GM10266 (cell line): Measurements from ENCODE around the gene NRXN3.

Source experiments
- DNase-seq: peaks from one replicate; pipeline ENCODE4 v3.0.0; 2012; ENCODE audit errors: extremely low spot score
- TF ChIP-seq, protein P1 (sequence below): IDR thresholded peaks from 2 replicates; pipeline ENCODE4 v1.5.1; 2012; ENCODE audit warnings: mild to moderate bottlenecking, low read depth; ENCODE audit not compliant: control insufficient read depth, insufficient read depth; ENCODE audit errors: missing control alignments

The NRXN3 gene

GRCh38 chr14:78131616-78132015 lies 38.6 kb upstream of the NRXN3 start:
- DNase-seq = no peak

GRCh38 chr14:78135450-78135891 lies 34.7 kb upstream of the NRXN3 start:
- TF ChIP-seq, protein P1, sequence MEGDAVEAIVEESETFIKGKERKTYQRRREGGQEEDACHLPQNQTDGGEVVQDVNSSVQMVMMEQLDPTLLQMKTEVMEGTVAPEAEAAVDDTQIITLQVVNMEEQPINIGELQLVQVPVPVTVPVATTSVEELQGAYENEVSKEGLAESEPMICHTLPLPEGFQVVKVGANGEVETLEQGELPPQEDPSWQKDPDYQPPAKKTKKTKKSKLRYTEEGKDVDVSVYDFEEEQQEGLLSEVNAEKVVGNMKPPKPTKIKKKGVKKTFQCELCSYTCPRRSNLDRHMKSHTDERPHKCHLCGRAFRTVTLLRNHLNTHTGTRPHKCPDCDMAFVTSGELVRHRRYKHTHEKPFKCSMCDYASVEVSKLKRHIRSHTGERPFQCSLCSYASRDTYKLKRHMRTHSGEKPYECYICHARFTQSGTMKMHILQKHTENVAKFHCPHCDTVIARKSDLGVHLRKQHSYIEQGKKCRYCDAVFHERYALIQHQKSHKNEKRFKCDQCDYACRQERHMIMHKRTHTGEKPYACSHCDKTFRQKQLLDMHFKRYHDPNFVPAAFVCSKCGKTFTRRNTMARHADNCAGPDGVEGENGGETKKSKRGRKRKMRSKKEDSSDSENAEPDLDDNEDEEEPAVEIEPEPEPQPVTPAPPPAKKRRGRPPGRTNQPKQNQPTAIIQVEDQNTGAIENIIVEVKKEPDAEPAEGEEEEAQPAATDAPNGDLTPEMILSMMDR = no peak

More at GRCh38 chr14:78131616-78132015, 38.6 kb upstream of the NRXN3 start:
- TF ChIP-seq, protein P1 = no peak

GRCh38 chr14:78136695-78137094 lies 33.5 kb upstream of the NRXN3 start:
- TF ChIP-seq, protein P1 = no peak
- DNase-seq = no peak

More at GRCh38 chr14:78135450-78135891, 34.7 kb upstream of the NRXN3 start:
- no peak for DNase-seq

DNA sequence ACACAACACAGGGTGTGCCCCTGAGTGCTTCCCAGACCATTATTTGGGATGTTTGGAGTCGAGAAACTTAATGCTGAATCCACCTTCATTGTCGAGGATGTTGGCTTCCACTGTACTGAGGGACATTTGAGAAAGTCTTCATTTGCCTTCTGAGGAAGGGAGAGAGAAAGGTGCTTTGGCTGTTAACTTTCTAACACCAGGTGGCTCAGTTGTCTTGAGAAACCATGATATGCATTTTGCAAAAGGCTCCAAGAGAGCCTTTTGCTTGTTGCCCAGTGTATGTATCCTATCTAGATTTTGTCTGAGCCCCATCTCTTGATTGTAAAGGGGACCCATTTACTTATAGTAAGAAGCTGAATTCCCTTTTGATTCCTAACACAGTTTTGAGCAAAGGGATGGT lies 28.6 kb upstream of the NRXN3 start:
- no peak for DNase-seq
- TF ChIP-seq, protein P1 = no peak

DNA sequence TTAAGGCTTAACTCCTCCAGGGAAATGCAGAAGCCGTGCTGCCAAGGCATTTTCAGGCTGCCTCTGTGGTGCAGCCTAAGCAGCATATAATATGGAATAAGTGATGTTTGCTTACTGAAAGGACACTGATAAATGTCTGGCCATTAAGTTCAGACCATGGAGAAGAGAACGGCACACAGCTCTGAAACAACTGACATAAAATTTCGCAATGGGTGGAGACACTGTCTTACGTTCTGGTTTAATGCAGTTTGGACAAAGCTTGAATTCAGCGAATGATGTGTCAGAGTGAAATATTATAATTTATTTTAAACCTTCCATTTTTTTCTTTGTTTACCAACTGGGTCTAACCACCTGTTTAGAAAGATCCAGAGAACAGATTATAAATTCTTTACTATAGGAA lies 27.2 kb upstream of the NRXN3 start:
- TF ChIP-seq, protein P1 = no peak
- DNase-seq = no peak

GRCh38 chr14:78143489-78144145 lies 26.6 kb upstream of the NRXN3 start:
- DNase-seq = no peak
- TF ChIP-seq, protein P1 = no peak
